ENCODE results near the gene ERCC5.

GRCh38 chr13:102911336-102911735 is 65.5 kb downstream of the ERCC5 start:
- no peak for TF ChIP-seq HDAC2 (IDR thresholded peaks at IDR 0.05; ENCODE audit: borderline replicate concordance in 1 of 2, low read depth in 2 of 2, low read length in 2 of 2)
- TF ChIP-seq CBX8 (IDR thresholded peaks at IDR 0.05; ENCODE audit: borderline replicate concordance, low read depth, low read length): no peak
- no peak for TF ChIP-seq SIN3A (conservative IDR thresholded peaks at IDR 0.05 in 1 of 2, IDR thresholded peaks at IDR 0.05 in 1 of 2; ENCODE audit: low read depth in 1 of 2, low read length in 2 of 2)
- TF ChIP-seq SP1 (IDR thresholded peaks at IDR 0.05; ENCODE audit: low read depth, low read length): no peak
- no peak for TF ChIP-seq ATF3 (IDR thresholded peaks at IDR 0.05; ENCODE audit: insufficient read depth, low read depth, low read length)
- TF ChIP-seq KDM5A (IDR thresholded peaks at IDR 0.05; ENCODE audit: low read length): no peak
- TF ChIP-seq RNF2 (IDR thresholded peaks at IDR 0.05; ENCODE audit: borderline replicate concordance, low read depth, low read length, missing control alignments, poor library complexity, severe bottlenecking): no peak
- no peak for TF ChIP-seq MAX (IDR thresholded peaks at IDR 0.05)
- TF ChIP-seq, protein P1, sequence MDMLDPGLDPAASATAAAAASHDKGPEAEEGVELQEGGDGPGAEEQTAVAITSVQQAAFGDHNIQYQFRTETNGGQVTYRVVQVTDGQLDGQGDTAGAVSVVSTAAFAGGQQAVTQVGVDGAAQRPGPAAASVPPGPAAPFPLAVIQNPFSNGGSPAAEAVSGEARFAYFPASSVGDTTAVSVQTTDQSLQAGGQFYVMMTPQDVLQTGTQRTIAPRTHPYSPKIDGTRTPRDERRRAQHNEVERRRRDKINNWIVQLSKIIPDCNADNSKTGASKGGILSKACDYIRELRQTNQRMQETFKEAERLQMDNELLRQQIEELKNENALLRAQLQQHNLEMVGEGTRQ (IDR thresholded peaks at IDR 0.05; ENCODE audit: low read length): no peak
